ENCODE measurements around the gene TRAPPC3.

- TF ChIP-seq, protein P1, sequence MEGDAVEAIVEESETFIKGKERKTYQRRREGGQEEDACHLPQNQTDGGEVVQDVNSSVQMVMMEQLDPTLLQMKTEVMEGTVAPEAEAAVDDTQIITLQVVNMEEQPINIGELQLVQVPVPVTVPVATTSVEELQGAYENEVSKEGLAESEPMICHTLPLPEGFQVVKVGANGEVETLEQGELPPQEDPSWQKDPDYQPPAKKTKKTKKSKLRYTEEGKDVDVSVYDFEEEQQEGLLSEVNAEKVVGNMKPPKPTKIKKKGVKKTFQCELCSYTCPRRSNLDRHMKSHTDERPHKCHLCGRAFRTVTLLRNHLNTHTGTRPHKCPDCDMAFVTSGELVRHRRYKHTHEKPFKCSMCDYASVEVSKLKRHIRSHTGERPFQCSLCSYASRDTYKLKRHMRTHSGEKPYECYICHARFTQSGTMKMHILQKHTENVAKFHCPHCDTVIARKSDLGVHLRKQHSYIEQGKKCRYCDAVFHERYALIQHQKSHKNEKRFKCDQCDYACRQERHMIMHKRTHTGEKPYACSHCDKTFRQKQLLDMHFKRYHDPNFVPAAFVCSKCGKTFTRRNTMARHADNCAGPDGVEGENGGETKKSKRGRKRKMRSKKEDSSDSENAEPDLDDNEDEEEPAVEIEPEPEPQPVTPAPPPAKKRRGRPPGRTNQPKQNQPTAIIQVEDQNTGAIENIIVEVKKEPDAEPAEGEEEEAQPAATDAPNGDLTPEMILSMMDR (conservative IDR thresholded peaks at IDR 0.05; ENCODE audit: low read length) = no peak
- no peak for TF ChIP-seq EZH2phosphoT487 (IDR thresholded peaks at IDR 0.05; ENCODE audit: borderline replicate concordance, low read depth, low read length)
Observed at GRCh38 chr1:36178471-36179219, 29.4 kb upstream of the TRAPPC3 start.
